ENCODE measurements around the gene STK33.

- TF ChIP-seq GATA3 (IDR thresholded peaks at IDR 0.05; ENCODE audit: low read depth, low read length) (no peak), GATA2 (IDR thresholded peaks at IDR 0.05; ENCODE audit: low read depth, low read length) (no peak)
Measured at GRCh38 chr11:8341996-8342395, 252.0 kb downstream of the STK33 start.
